NCI-H1048 (cell line): ENCODE data around the gene MAP9.
A peak's percentile ranks its signal among the peaks of the same experiment; 100 is the strongest.
"Not testable (repeated sequence)": the region's sequence is repeated elsewhere in the genome, so short reads cannot be mapped to it uniquely, and the experiment has no call there.

Experiments used
- DNase-seq: peaks from one replicate; lab custom pipeline; 2025; lab: John Stamatoyannopoulos, UW

The MAP9 gene

GRCh38 chr4:155376387-155377268, at the start of gene MAP9:
TSS of gene MAP9 (minus strand) at chr4:155376965. CDS start at chr4:155375850, 1,115 bp downstream.
- peak; percentile 91 for DNase-seq

GRCh38 chr4:155424778-155425177, 48.0 kb upstream of the MAP9 start:
- not testable (repeated sequence) for DNase-seq

GRCh38 chr4:155423671-155424070, 46.9 kb upstream of the MAP9 start:
- no peak for DNase-seq

- DNase-seq, result no peak
These were observed 42.5 kb upstream of the MAP9 start for GRCh38 chr4:155419266-155419665.

GRCh38 chr4:155415662-155416061, 38.9 kb upstream of the MAP9 start:
- no peak for DNase-seq

GRCh38 chr4:155413451-155413850, 36.7 kb upstream of the MAP9 start:
- DNase-seq, result no peak

- no peak for DNase-seq
These were observed 34.8 kb upstream of the MAP9 start for GRCh38 chr4:155411546-155411945.

- no peak for DNase-seq
These were observed 32.0 kb upstream of the MAP9 start for GRCh38 chr4:155408796-155409195.

GRCh38 chr4:155407480-155407879, 30.7 kb upstream of the MAP9 start:
- no peak for DNase-seq

- no peak for DNase-seq
These were observed 28.3 kb upstream of the MAP9 start for GRCh38 chr4:155405059-155405458.

- DNase-seq, result no peak
These were observed 27.1 kb upstream of the MAP9 start for GRCh38 chr4:155403886-155404285.

GRCh38 chr4:155402941-155403340, 26.2 kb upstream of the MAP9 start:
- no peak for DNase-seq

- no peak for DNase-seq
These were observed 24.1 kb upstream of the MAP9 start for GRCh38 chr4:155400893-155401292.

GRCh38 chr4:155399974-155400697, 23.4 kb upstream of the MAP9 start:
- no peak for DNase-seq

GRCh38 chr4:155392481-155393184, 15.9 kb upstream of the MAP9 start:
- DNase-seq, result no peak

- no peak for DNase-seq
These were observed 15.2 kb upstream of the MAP9 start for GRCh38 chr4:155391932-155392331.

- DNase-seq, result no peak
These were observed 11.4 kb upstream of the MAP9 start for GRCh38 chr4:155388162-155388561.

- DNase-seq, result no peak
These were observed 6.8 kb upstream of the MAP9 start for GRCh38 chr4:155383541-155383940.

- DNase-seq, result no peak
These were observed 511 bp upstream of the MAP9 start for GRCh38 chr4:155377276-155377675.

GRCh38 chr4:155371432-155372043, 5.2 kb downstream of the MAP9 start:
- no peak for DNase-seq

- no peak for DNase-seq
These were observed 9.2 kb downstream of the MAP9 start for GRCh38 chr4:155367608-155368007.

GRCh38 chr4:155353923-155354540, 22.7 kb downstream of the MAP9 start:
- DNase-seq, result peak; percentile 25
